IPS-20b (cell line): ENCODE data around the gene LTA4H.
"Not testable (repeated sequence)": the region's sequence is repeated elsewhere in the genome, so short reads cannot be mapped to it uniquely, and the experiment has no call there.

Experiments
- H3K27ac ChIP-seq: one replicate; pipeline ENCODE4 v1.5.1; 2013; ENCODE audit warnings: low read length
- H3K27me3 ChIP-seq: 2 replicates; pipeline ENCODE4 v1.6.1; 2013; ENCODE audit warnings: mild to moderate bottlenecking, low read length, inconsistent platforms; ENCODE audit not compliant: insufficient read depth
- H3K36me3 ChIP-seq: 2 replicates; pipeline ENCODE4 v1.6.1; 2013; ENCODE audit warnings: low read depth, mild to moderate bottlenecking, inconsistent platforms, low read length, moderate library complexity; ENCODE audit not compliant: insufficient read depth
- H3K4me1 ChIP-seq: 2 replicates; pipeline ENCODE4 v1.6.1; 2013; ENCODE audit warnings: mild to moderate bottlenecking, control low read depth, inconsistent platforms, low read length, moderate library complexity; ENCODE audit not compliant: insufficient read depth
- H3K4me3 ChIP-seq: 2 replicates; pipeline ENCODE4 v1.5.1; 2013; ENCODE audit warnings: mild to moderate bottlenecking, low read length, inconsistent platforms
- H3K9ac ChIP-seq: 2 replicates; pipeline ENCODE4 v1.6.1; 2013; ENCODE audit warnings: low read depth, mild to moderate bottlenecking, inconsistent platforms, low read length, moderate library complexity
- H3K9me3 ChIP-seq: 2 replicates; pipeline ENCODE4 v1.6.1; 2013; ENCODE audit warnings: mild to moderate bottlenecking, low read depth, low read length, inconsistent platforms; ENCODE audit not compliant: insufficient read depth

Gene LTA4H

GRCh38 chr12:95982602-95983001 is 52.8 kb downstream of the LTA4H start:
- no peaks in the 10 kb centered on the region for H3K36me3 ChIP-seq
- H3K4me3 ChIP-seq = no peak overlapping the region
- no peak overlapping the region for H3K27ac ChIP-seq
- H3K9ac ChIP-seq = no peak overlapping the region
- H3K4me1 ChIP-seq = peaks cover 15% of the 10 kb centered on the region; the same call in 1 of the 2 replicates
- no peaks in the 10 kb centered on the region for H3K9me3 ChIP-seq
- H3K27me3 ChIP-seq = no peaks in the 10 kb centered on the region

- Histone ChIP-seq H3K27me3 (no peaks in the 10 kb centered on the region), H3K9me3 (no peaks in the 10 kb centered on the region), H3K27ac (no peak overlapping the region), H3K4me3 (no peak overlapping the region), H3K4me1 (peaks cover 2% of the 10 kb centered on the region; the same call in 1 of the 2 replicates), H3K36me3 (no peaks in the 10 kb centered on the region), H3K9ac (no peak overlapping the region)
Measured at GRCh38 chr12:95980437-95980836, 55.0 kb downstream of the LTA4H start.

- H3K4me1 ChIP-seq = peaks cover 2% of the 10 kb centered on the region; the same call in 1 of the 2 replicates
- no peak overlapping the region for H3K9ac ChIP-seq
- H3K36me3 ChIP-seq = no peaks in the 10 kb centered on the region
- H3K9me3 ChIP-seq = no peaks in the 10 kb centered on the region
- no peak overlapping the region for H3K4me3 ChIP-seq
- no peak overlapping the region for H3K27ac ChIP-seq
- no peaks in the 10 kb centered on the region for H3K27me3 ChIP-seq
Measured at GRCh38 chr12:95978774-95979173, 56.6 kb downstream of the LTA4H start.

GRCh38 chr12:95978351-95978750 is 57.0 kb downstream of the LTA4H start:
- Histone ChIP-seq H3K9ac (no peak overlapping the region), H3K4me1 (peaks cover 2% of the 10 kb centered on the region; the same call in 1 of the 2 replicates), H3K27ac (no peak overlapping the region), H3K36me3 (no peaks in the 10 kb centered on the region), H3K4me3 (no peak overlapping the region), H3K9me3 (no peaks in the 10 kb centered on the region), H3K27me3 (no peaks in the 10 kb centered on the region)

- no peak overlapping the region for H3K27ac ChIP-seq
- no peaks in the 10 kb centered on the region for H3K9me3 ChIP-seq
- no peak overlapping the region for H3K4me3 ChIP-seq
- no peaks in the 10 kb centered on the region for H3K27me3 ChIP-seq
- no peaks in the 10 kb centered on the region for H3K36me3 ChIP-seq
- no peak overlapping the region for H3K9ac ChIP-seq
- peaks cover 2% of the 10 kb centered on the region; the same call in 1 of the 2 replicates for H3K4me1 ChIP-seq
Measured at GRCh38 chr12:95977764-95978305, 57.6 kb downstream of the LTA4H start.

GRCh38 chr12:95976416-95976832 is 59.0 kb downstream of the LTA4H start:
- no peak overlapping the region for H3K27ac ChIP-seq
- H3K4me3 ChIP-seq = no peak overlapping the region
- no peaks in the 10 kb centered on the region for H3K9me3 ChIP-seq
- H3K27me3 ChIP-seq = no peaks in the 10 kb centered on the region
- peaks cover 2% of the 10 kb centered on the region; the same call in 1 of the 2 replicates for H3K4me1 ChIP-seq
- H3K9ac ChIP-seq = no peak overlapping the region
- no peaks in the 10 kb centered on the region for H3K36me3 ChIP-seq

GRCh38 chr12:95975491-95975890 is 59.9 kb downstream of the LTA4H start:
- no peak overlapping the region for H3K4me3 ChIP-seq
- no peaks in the 10 kb centered on the region for H3K27me3 ChIP-seq
- H3K9me3 ChIP-seq = no peaks in the 10 kb centered on the region
- no peak overlapping the region for H3K9ac ChIP-seq
- peaks cover 5% of the 10 kb centered on the region; the same call in 1 of the 2 replicates for H3K4me1 ChIP-seq
- no peak overlapping the region for H3K27ac ChIP-seq
- H3K36me3 ChIP-seq = no peaks in the 10 kb centered on the region

GRCh38 chr12:95974358-95974757 is 61.0 kb downstream of the LTA4H start:
- Histone ChIP-seq H3K4me3 (no peak overlapping the region), H3K27me3 (no peaks in the 10 kb centered on the region), H3K36me3 (no peaks in the 10 kb centered on the region), H3K9ac (no peak overlapping the region), H3K9me3 (no peaks in the 10 kb centered on the region), H3K27ac (no peak overlapping the region), H3K4me1 (peaks cover 7% of the 10 kb centered on the region; the same call in 1 of the 2 replicates)

- Histone ChIP-seq H3K4me1 (peaks cover 7% of the 10 kb centered on the region; the same call in 1 of the 2 replicates), H3K4me3 (no peak overlapping the region), H3K36me3 (no peaks in the 10 kb centered on the region), H3K9me3 (no peaks in the 10 kb centered on the region), H3K27me3 (no peaks in the 10 kb centered on the region), H3K9ac (no peak overlapping the region), H3K27ac (no peak overlapping the region)
Measured at GRCh38 chr12:95972832-95973456, 62.4 kb downstream of the LTA4H start.

GRCh38 chr12:95970905-95971304 is 64.5 kb downstream of the LTA4H start:
- Histone ChIP-seq H3K4me3 (no peak overlapping the region), H3K27ac (no peak overlapping the region), H3K27me3 (no peaks in the 10 kb centered on the region), H3K36me3 (no peaks in the 10 kb centered on the region), H3K9me3 (no peaks in the 10 kb centered on the region), H3K4me1 (peaks cover 4% of the 10 kb centered on the region; the same call in 1 of the 2 replicates), H3K9ac (no peak overlapping the region)

- H3K36me3 ChIP-seq, H3K27me3 ChIP-seq, H3K27ac ChIP-seq, H3K4me1 ChIP-seq, H3K9me3 ChIP-seq, H3K4me3 ChIP-seq, H3K9ac ChIP-seq: not testable (repeated sequence)
Measured at GRCh38 chr12:95969116-95969515, 66.3 kb downstream of the LTA4H start.

GRCh38 chr12:95967301-95967700 is 68.1 kb downstream of the LTA4H start:
- Histone ChIP-seq H3K9me3 (no peaks in the 10 kb centered on the region), H3K4me1 (peaks cover 4% of the 10 kb centered on the region; the same call in 1 of the 2 replicates), H3K4me3 (no peak overlapping the region), H3K27me3 (no peaks in the 10 kb centered on the region), H3K27ac (no peak overlapping the region), H3K9ac (no peak overlapping the region), H3K36me3 (no peaks in the 10 kb centered on the region)
